ENCODE data around the gene ARID1B.

ARID1B gene

GRCh38 chr6:156899071-156899470 is 121.9 kb downstream of the ARID1B start:
- 93% methylated on average over 4 of the region's 4 CpGs for WGBS (ENCODE audit: insufficient coverage)
- DNase-seq, result no peak
- POLR2A ChIA-PET, result no interaction called here
- H3K27ac ChIP-seq (ENCODE audit: insufficient read depth in 1 of 2, low read depth in 1 of 2, low read length in 2 of 2, poor library complexity in 1 of 2, severe bottlenecking in 2 of 2), result no peak overlapping the region
- H3K4me3 ChIP-seq (ENCODE audit: control insufficient read depth in 1 of 7, extremely low read depth in 1 of 7, insufficient read depth in 4 of 7, low read depth in 2 of 7, low read length in 6 of 7), result no peak overlapping the region
- H3K9me3 ChIP-seq (ENCODE audit: control extremely low read depth in 1 of 5, control insufficient read depth in 4 of 5, insufficient read depth in 2 of 5, low read depth in 1 of 5, low read length in 4 of 5), result no peaks in the 10 kb centered on the region
- H3K4me1 ChIP-seq (ENCODE audit: control extremely low read depth in 1 of 4, control insufficient read depth in 4 of 4, insufficient read depth in 4 of 4, low read length in 3 of 4), result peaks cover 1 to 26% (median 10%) of the 10 kb centered on the region in 4 experiments
- CTCF ChIA-PET, result interaction anchor here (0.5 to 2.0 kb wide), 4 partner anchors 9 to 209 kb away, joined by 3 to 8 read pairs (median 4); no protein-coding TSS in a partner anchor
- peaks cover 0 to 14% (median 7%) of the 10 kb centered on the region in 4 experiments for H3K36me3 ChIP-seq (ENCODE audit: control insufficient read depth in 4 of 4, insufficient read depth in 4 of 4, low read length in 3 of 4)
- H3K27me3 ChIP-seq (replicated peaks in 2 of 5; ENCODE audit: control insufficient read depth in 4 of 5, insufficient read depth in 5 of 5, low read length in 4 of 5), result no peaks in the 10 kb centered on the region

DNA sequence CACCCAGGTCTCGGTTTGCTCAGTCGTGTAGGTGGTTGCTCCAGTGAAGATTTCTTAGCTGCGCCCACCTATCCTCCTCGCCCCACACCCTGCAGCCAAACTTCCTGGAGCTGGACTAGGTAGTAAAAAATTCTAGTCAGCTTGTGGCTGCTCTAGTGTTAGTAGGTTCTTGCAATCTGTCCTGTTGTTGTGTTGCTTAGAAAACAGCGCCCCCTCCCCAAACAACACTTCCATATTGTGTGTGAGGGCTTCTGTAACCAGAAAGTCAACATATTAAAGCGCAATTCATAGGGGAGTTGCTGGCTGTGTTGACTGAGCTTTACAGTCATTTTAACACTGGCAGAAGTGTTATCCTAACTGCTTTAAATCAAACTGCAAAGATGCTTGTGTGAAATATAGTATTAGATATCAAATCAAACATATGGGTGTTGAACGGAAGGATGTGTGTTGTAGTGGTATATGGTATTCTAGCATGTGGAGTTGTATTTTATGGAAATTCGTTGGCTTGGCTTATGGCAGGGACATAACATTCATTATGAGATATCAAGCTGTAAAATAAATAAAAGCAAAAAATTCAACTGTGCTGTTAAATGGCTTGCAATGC is 122.5 kb downstream of the ARID1B start:
- POLR2A ChIA-PET, result no interaction called here
- Histone ChIP-seq H3K4me3 (ENCODE audit: control insufficient read depth in 1 of 7, extremely low read depth in 1 of 7, insufficient read depth in 4 of 7, low read depth in 2 of 7, low read length in 6 of 7) (no peak overlapping the region), H3K27me3 (replicated peaks in 2 of 5; ENCODE audit: control insufficient read depth in 4 of 5, insufficient read depth in 5 of 5, low read length in 4 of 5) (no peaks in the 10 kb centered on the region), H3K4me1 (ENCODE audit: control extremely low read depth in 1 of 4, control insufficient read depth in 4 of 4, insufficient read depth in 4 of 4, low read length in 3 of 4) (peaks cover 1 to 26% (median 10%) of the 10 kb centered on the region in 4 experiments), H3K27ac (ENCODE audit: insufficient read depth in 1 of 2, low read depth in 1 of 2, low read length in 2 of 2, poor library complexity in 1 of 2, severe bottlenecking in 2 of 2) (no peak overlapping the region), H3K36me3 (ENCODE audit: control insufficient read depth in 4 of 4, insufficient read depth in 4 of 4, low read length in 3 of 4) (peaks cover 3 to 18% (median 12%) of the 10 kb centered on the region in 4 experiments), H3K9me3 (ENCODE audit: control extremely low read depth in 1 of 5, control insufficient read depth in 4 of 5, insufficient read depth in 2 of 5, low read depth in 1 of 5, low read length in 4 of 5) (no peaks in the 10 kb centered on the region)
- WGBS (ENCODE audit: insufficient coverage), result 94% methylated on average over 2 of the region's 8 CpGs
- CTCF ChIA-PET, result interaction anchor here (0.5 to 2.0 kb wide), 5 partner anchors 9 to 209 kb away, joined by 3 to 8 read pairs (median 4); no protein-coding TSS in a partner anchor
- DNase-seq, result no peak

GRCh38 chr6:156900292-156900691 is 123.1 kb downstream of the ARID1B start:
- no peak for DNase-seq
- peaks cover 3 to 20% (median 12%) of the 10 kb centered on the region in 4 experiments for H3K36me3 ChIP-seq (ENCODE audit: control insufficient read depth in 4 of 4, insufficient read depth in 4 of 4, low read length in 3 of 4)
- no peak overlapping the region for H3K27ac ChIP-seq (ENCODE audit: insufficient read depth in 1 of 2, low read depth in 1 of 2, low read length in 2 of 2, poor library complexity in 1 of 2, severe bottlenecking in 2 of 2)
- no peaks in the 10 kb centered on the region for H3K9me3 ChIP-seq (ENCODE audit: control extremely low read depth in 1 of 5, control insufficient read depth in 4 of 5, insufficient read depth in 2 of 5, low read depth in 1 of 5, low read length in 4 of 5)
- H3K4me1 ChIP-seq (ENCODE audit: control extremely low read depth in 1 of 4, control insufficient read depth in 4 of 4, insufficient read depth in 4 of 4, low read length in 3 of 4), result peaks cover 1 to 26% (median 10%) of the 10 kb centered on the region in 4 experiments
- POLR2A ChIA-PET, result no interaction called here
- no peak overlapping the region for H3K4me3 ChIP-seq (ENCODE audit: control insufficient read depth in 1 of 7, extremely low read depth in 1 of 7, insufficient read depth in 4 of 7, low read depth in 2 of 7, low read length in 6 of 7)
- CTCF ChIA-PET, result interaction anchor here (0.8 to 2.0 kb wide), 3 partner anchors 10 to 32 kb away, joined by 3 to 8 read pairs (median 5); no protein-coding TSS in a partner anchor
- no peaks in the 10 kb centered on the region for H3K27me3 ChIP-seq (replicated peaks in 2 of 5; ENCODE audit: control insufficient read depth in 4 of 5, insufficient read depth in 5 of 5, low read length in 4 of 5)

- peak overlapping the region in 1 of 2 experiments; percentile 34 for H3K27ac ChIP-seq (ENCODE audit: insufficient read depth in 1 of 2, low read depth in 1 of 2, low read length in 2 of 2, poor library complexity in 1 of 2, severe bottlenecking in 2 of 2)
- 95% methylated on average over 5 of the region's 9 CpGs for WGBS (ENCODE audit: insufficient coverage)
- ChIA-PET POLR2A (interaction anchor here (0.6 to 1.0 kb wide), 2 partner anchors 8 to 11 kb away, joined by 3 to 5 read pairs; no protein-coding TSS in a partner anchor), CTCF (interaction anchor here (1.2 kb wide), 1 partner anchor 17 kb away, joined by 5 read pairs; no protein-coding TSS in a partner anchor)
- peaks cover 1 to 26% (median 10%) of the 10 kb centered on the region in 4 experiments for H3K4me1 ChIP-seq (ENCODE audit: control extremely low read depth in 1 of 4, control insufficient read depth in 4 of 4, insufficient read depth in 4 of 4, low read length in 3 of 4)
- no peaks in the 10 kb centered on the region for H3K9me3 ChIP-seq (ENCODE audit: control extremely low read depth in 1 of 5, control insufficient read depth in 4 of 5, insufficient read depth in 2 of 5, low read depth in 1 of 5, low read length in 4 of 5)
- H3K27me3 ChIP-seq (replicated peaks in 2 of 5; ENCODE audit: control insufficient read depth in 4 of 5, insufficient read depth in 5 of 5, low read length in 4 of 5), result no peaks in the 10 kb centered on the region
- no peak for DNase-seq
- peaks cover 3 to 26% (median 14%) of the 10 kb centered on the region in 4 experiments for H3K36me3 ChIP-seq (ENCODE audit: control insufficient read depth in 4 of 4, insufficient read depth in 4 of 4, low read length in 3 of 4)
- no peak overlapping the region for H3K4me3 ChIP-seq (ENCODE audit: control insufficient read depth in 1 of 7, extremely low read depth in 1 of 7, insufficient read depth in 4 of 7, low read depth in 2 of 7, low read length in 6 of 7)
Observed at GRCh38 chr6:156901309-156902019, 124.3 kb downstream of the ARID1B start.

DNA sequence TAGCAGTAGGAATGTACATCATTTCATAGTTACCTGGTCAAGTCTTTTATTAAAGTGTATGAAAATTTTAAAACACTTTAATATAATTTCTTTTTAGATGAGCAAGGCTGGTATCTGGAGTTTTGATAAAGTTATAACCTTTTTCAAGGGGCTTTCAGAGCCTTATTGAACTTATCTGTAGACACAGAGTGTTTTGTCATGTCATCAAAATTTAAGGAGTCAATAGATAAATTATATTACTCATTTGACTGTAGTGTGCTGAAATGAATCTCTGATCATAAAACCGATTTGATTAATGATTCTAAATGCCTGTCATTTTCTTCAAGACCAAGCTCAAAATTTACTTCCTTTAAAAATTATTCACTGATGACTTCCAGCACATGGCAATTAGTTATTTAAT is 125.6 kb downstream of the ARID1B start:
- no peak overlapping the region for H3K4me3 ChIP-seq (ENCODE audit: control insufficient read depth in 1 of 7, extremely low read depth in 1 of 7, insufficient read depth in 4 of 7, low read depth in 2 of 7, low read length in 6 of 7)
- H3K9me3 ChIP-seq (ENCODE audit: control extremely low read depth in 1 of 5, control insufficient read depth in 4 of 5, insufficient read depth in 2 of 5, low read depth in 1 of 5, low read length in 4 of 5), result no peaks in the 10 kb centered on the region
- no CpG with 5 or more reads among the region's 1 CpG for WGBS (ENCODE audit: insufficient coverage)
- peaks cover 3 to 26% (median 16%) of the 10 kb centered on the region in 4 experiments for H3K36me3 ChIP-seq (ENCODE audit: control insufficient read depth in 4 of 4, insufficient read depth in 4 of 4, low read length in 3 of 4)
- POLR2A ChIA-PET, result no interaction called here
- no peak overlapping the region for H3K27ac ChIP-seq (ENCODE audit: insufficient read depth in 1 of 2, low read depth in 1 of 2, low read length in 2 of 2, poor library complexity in 1 of 2, severe bottlenecking in 2 of 2)
- CTCF ChIA-PET, result no interaction called here
- H3K4me1 ChIP-seq (ENCODE audit: control extremely low read depth in 1 of 4, control insufficient read depth in 4 of 4, insufficient read depth in 4 of 4, low read length in 3 of 4), result peaks cover 1 to 26% (median 10%) of the 10 kb centered on the region in 4 experiments
- no peak for DNase-seq
- H3K27me3 ChIP-seq (replicated peaks in 2 of 5; ENCODE audit: control insufficient read depth in 4 of 5, insufficient read depth in 5 of 5, low read length in 4 of 5), result no peaks in the 10 kb centered on the region

- no peak overlapping the region for H3K27ac ChIP-seq (ENCODE audit: insufficient read depth in 1 of 2, low read depth in 1 of 2, low read length in 2 of 2, poor library complexity in 1 of 2, severe bottlenecking in 2 of 2)
- DNase-seq, result no peak
- no peaks in the 10 kb centered on the region for H3K9me3 ChIP-seq (ENCODE audit: control extremely low read depth in 1 of 5, control insufficient read depth in 4 of 5, insufficient read depth in 2 of 5, low read depth in 1 of 5, low read length in 4 of 5)
- H3K4me3 ChIP-seq (ENCODE audit: control insufficient read depth in 1 of 7, extremely low read depth in 1 of 7, insufficient read depth in 4 of 7, low read depth in 2 of 7, low read length in 6 of 7), result no peak overlapping the region
- H3K36me3 ChIP-seq (ENCODE audit: control insufficient read depth in 4 of 4, insufficient read depth in 4 of 4, low read length in 3 of 4), result peaks cover 3 to 26% (median 16%) of the 10 kb centered on the region in 4 experiments
- ChIA-PET POLR2A (no interaction called here), CTCF (no interaction called here)
- WGBS (ENCODE audit: insufficient coverage), result 100% methylated on average over 1 of the region's 2 CpGs
- H3K27me3 ChIP-seq (replicated peaks in 2 of 5; ENCODE audit: control insufficient read depth in 4 of 5, insufficient read depth in 5 of 5, low read length in 4 of 5), result no peaks in the 10 kb centered on the region
- peaks cover 1 to 22% (median 8%) of the 10 kb centered on the region in 4 experiments for H3K4me1 ChIP-seq (ENCODE audit: control extremely low read depth in 1 of 4, control insufficient read depth in 4 of 4, insufficient read depth in 4 of 4, low read length in 3 of 4)
Observed at GRCh38 chr6:156904176-156904967, 127.2 kb downstream of the ARID1B start.
